ENCODE data around the gene MEF2C. TPM values are rescaled to one million over a fixed set of nuclear protein-coding genes. Genes with fewer than 3 reads are reported as not detected.

The MEF2C gene
- total and polyA plus RNA-seq, 2 experiments from 2014 or later = 0.97 to 1.6 TPM

DNA sequence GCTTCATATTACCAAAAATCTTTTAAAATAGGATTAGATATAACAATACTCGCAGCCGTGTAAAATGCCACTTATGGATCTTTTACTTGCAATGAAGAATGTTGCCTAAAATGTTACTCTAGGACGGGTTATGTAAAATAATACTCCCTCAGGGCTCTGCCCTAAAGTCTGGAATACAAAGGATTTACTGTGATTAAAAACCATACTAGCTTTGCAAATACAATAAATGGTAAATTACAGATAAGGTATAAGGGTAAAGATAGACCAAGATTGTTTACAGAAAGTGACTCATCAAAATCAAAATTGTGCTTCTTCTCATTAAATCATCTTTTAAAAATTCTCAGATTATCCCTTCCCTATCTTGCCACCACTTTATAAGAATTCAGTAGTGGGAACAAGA is 163.6 kb downstream of the MEF2C start:
- Histone ChIP-seq H3F3A (replicated peaks; ENCODE audit: low read depth) (no peaks in the 10 kb centered on the region), H3K79me2 (replicated peaks; ENCODE audit: insufficient read depth) (no peaks in the 10 kb centered on the region), H3K4me3 (no peak overlapping the region), H4K20me1 (replicated peaks; ENCODE audit: insufficient read depth) (no peaks in the 10 kb centered on the region), H3K4me2 (no peak overlapping the region), H2AFZ (no peak overlapping the region), H3K36me3 (ENCODE audit: insufficient read depth) (no peaks in the 10 kb centered on the region), H3K9me2 (ENCODE audit: insufficient read depth) (no peaks in the 10 kb centered on the region), H3K4me1 (ENCODE audit: insufficient read depth) (peaks cover 20% of the 10 kb centered on the region), H3K27ac (ENCODE audit: low read depth) (no peak overlapping the region), H3K27me3 (ENCODE audit: insufficient read depth) (peaks cover 24% of the 10 kb centered on the region)
- Mint-ChIP-seq H3K4me3 (no peak overlapping the region), H3K27ac (no peak overlapping the region), H3K36me3 (ENCODE audit: low read depth) (no peaks in the 10 kb centered on the region), H3K4me1 (peaks cover 14% of the 10 kb centered on the region), H3K27me3 (ENCODE audit: insufficient read depth, low read depth, poor library complexity) (peaks cover 4% of the 10 kb centered on the region), H3K9me3 (no peaks in the 10 kb centered on the region)
- no peak for DNase-seq (ENCODE audit: low spot score)
- TF ChIP-seq, protein P1, sequence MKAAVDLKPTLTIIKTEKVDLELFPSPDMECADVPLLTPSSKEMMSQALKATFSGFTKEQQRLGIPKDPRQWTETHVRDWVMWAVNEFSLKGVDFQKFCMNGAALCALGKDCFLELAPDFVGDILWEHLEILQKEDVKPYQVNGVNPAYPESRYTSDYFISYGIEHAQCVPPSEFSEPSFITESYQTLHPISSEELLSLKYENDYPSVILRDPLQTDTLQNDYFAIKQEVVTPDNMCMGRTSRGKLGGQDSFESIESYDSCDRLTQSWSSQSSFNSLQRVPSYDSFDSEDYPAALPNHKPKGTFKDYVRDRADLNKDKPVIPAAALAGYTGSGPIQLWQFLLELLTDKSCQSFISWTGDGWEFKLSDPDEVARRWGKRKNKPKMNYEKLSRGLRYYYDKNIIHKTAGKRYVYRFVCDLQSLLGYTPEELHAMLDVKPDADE (IDR thresholded peaks at IDR 0.05) = no peak
- no peak for ATAC-seq

DNA sequence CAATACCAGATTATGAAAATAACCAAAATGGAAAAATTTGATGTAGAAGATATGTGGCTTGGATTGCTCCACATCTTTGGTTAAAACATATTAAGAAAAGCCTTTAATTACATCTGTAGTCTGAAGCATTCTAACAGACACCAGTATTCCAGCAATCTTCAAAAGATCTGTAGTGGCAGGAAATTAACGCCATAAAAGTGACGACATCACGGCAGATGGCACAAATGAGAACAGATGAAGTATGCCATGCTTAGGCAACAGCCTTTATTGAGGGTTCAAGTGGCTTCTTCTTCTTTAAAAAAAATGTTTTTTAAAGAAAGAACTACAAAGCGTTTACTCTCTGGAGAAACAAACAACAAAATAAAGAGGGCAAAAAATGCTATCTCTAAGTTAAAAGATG is 164.2 kb downstream of the MEF2C start:
- peaks cover 14% of the 10 kb centered on the region for H3K4me1 Mint-ChIP-seq
- Histone ChIP-seq H3K27me3 (ENCODE audit: insufficient read depth) (peaks cover 23% of the 10 kb centered on the region), H4K20me1 (replicated peaks; ENCODE audit: insufficient read depth) (no peaks in the 10 kb centered on the region), H3K27ac (ENCODE audit: low read depth) (no peak overlapping the region), H3K4me3 (no peak overlapping the region), H3K9me2 (ENCODE audit: insufficient read depth) (no peaks in the 10 kb centered on the region), H3K4me2 (no peak overlapping the region), H3K79me2 (replicated peaks; ENCODE audit: insufficient read depth) (no peaks in the 10 kb centered on the region), H2AFZ (no peak overlapping the region), H3K36me3 (ENCODE audit: insufficient read depth) (no peaks in the 10 kb centered on the region), H3K4me1 (ENCODE audit: insufficient read depth) (peaks cover 20% of the 10 kb centered on the region), H3F3A (replicated peaks; ENCODE audit: low read depth) (no peaks in the 10 kb centered on the region)
- H3K9me3 Mint-ChIP-seq = no peaks in the 10 kb centered on the region
- H3K27me3 Mint-ChIP-seq (ENCODE audit: insufficient read depth, low read depth, poor library complexity) = peaks cover 4% of the 10 kb centered on the region
- DNase-seq (ENCODE audit: low spot score) = no peak
- no peak for ATAC-seq
- H3K36me3 Mint-ChIP-seq (ENCODE audit: low read depth) = no peaks in the 10 kb centered on the region
- no peak overlapping the region for H3K27ac Mint-ChIP-seq
- H3K4me3 Mint-ChIP-seq = no peak overlapping the region
- TF ChIP-seq EZH2 (IDR thresholded peaks at IDR 0.05; ENCODE audit: low read depth, unreplicated experiment) (no peak), CREB1 (CRISPR knock-in tag; IDR thresholded peaks at IDR 0.05; ENCODE audit: low read depth) (no peak), ZNF331 (CRISPR knock-in tag; IDR thresholded peaks at IDR 0.05; ENCODE audit: low read depth) (no peak), POLR2AphosphoS5 (IDR thresholded peaks at IDR 0.05; ENCODE audit: low read depth) (no peak), EZH2phosphoT487 (IDR thresholded peaks at IDR 0.05; ENCODE audit: unreplicated experiment) (no peak), ZNF114 (CRISPR knock-in tag; IDR thresholded peaks at IDR 0.05) (no peak), NANOG (IDR thresholded peaks at IDR 0.05; ENCODE audit: borderline replicate concordance) (no peak)
- TF ChIP-seq, protein P2, sequence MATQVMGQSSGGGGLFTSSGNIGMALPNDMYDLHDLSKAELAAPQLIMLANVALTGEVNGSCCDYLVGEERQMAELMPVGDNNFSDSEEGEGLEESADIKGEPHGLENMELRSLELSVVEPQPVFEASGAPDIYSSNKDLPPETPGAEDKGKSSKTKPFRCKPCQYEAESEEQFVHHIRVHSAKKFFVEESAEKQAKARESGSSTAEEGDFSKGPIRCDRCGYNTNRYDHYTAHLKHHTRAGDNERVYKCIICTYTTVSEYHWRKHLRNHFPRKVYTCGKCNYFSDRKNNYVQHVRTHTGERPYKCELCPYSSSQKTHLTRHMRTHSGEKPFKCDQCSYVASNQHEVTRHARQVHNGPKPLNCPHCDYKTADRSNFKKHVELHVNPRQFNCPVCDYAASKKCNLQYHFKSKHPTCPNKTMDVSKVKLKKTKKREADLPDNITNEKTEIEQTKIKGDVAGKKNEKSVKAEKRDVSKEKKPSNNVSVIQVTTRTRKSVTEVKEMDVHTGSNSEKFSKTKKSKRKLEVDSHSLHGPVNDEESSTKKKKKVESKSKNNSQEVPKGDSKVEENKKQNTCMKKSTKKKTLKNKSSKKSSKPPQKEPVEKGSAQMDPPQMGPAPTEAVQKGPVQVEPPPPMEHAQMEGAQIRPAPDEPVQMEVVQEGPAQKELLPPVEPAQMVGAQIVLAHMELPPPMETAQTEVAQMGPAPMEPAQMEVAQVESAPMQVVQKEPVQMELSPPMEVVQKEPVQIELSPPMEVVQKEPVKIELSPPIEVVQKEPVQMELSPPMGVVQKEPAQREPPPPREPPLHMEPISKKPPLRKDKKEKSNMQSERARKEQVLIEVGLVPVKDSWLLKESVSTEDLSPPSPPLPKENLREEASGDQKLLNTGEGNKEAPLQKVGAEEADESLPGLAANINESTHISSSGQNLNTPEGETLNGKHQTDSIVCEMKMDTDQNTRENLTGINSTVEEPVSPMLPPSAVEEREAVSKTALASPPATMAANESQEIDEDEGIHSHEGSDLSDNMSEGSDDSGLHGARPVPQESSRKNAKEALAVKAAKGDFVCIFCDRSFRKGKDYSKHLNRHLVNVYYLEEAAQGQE (IDR thresholded peaks at IDR 0.05; ENCODE audit: unreplicated experiment) = no peak
- TF ChIP-seq, protein P1 (IDR thresholded peaks at IDR 0.05) = no peak
- TF ChIP-seq, protein P3, sequence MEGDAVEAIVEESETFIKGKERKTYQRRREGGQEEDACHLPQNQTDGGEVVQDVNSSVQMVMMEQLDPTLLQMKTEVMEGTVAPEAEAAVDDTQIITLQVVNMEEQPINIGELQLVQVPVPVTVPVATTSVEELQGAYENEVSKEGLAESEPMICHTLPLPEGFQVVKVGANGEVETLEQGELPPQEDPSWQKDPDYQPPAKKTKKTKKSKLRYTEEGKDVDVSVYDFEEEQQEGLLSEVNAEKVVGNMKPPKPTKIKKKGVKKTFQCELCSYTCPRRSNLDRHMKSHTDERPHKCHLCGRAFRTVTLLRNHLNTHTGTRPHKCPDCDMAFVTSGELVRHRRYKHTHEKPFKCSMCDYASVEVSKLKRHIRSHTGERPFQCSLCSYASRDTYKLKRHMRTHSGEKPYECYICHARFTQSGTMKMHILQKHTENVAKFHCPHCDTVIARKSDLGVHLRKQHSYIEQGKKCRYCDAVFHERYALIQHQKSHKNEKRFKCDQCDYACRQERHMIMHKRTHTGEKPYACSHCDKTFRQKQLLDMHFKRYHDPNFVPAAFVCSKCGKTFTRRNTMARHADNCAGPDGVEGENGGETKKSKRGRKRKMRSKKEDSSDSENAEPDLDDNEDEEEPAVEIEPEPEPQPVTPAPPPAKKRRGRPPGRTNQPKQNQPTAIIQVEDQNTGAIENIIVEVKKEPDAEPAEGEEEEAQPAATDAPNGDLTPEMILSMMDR (conservative IDR thresholded peaks at IDR 0.05; ENCODE audit: low read depth in 2 of 2) = no peak
